Stimulated activated CD8-positive, alpha-beta memory T cell treated with anti-CD3 and anti-CD28 coated beads, Interleukin-12 subunit alpha, Interleukin-12 subunit beta, amount 100 ng/mL, for 24 hours (primary cell): ENCODE data around the gene WDR13.
"Not testable (repeated sequence)": the region's sequence is repeated elsewhere in the genome, so short reads cannot be mapped to it uniquely, and the experiment has no call there.

Experiments used
- DNase-seq: peaks from one replicate; pipeline ENCODE4 v3.0.0-alpha.2; 2020; ENCODE audit errors: extremely low read depth

WDR13 gene

GRCh38 chrX:48654746-48655145 is 57.5 kb downstream of the WDR13 start:
- DNase-seq, result not testable (repeated sequence)
